HG02678 (cell line): ENCODE data around the gene CA11.
A peak's percentile ranks its signal among the peaks of the same experiment; 100 is the strongest.

Experiments
- ATAC-seq: cut with Tn5 transposase; IDR thresholded peaks from one replicate; pipeline ENCODE4 v1.9.1; 2021; ENCODE audit warnings: mild to moderate bottlenecking, moderate library complexity; ENCODE audit not compliant: unreplicated experiment

Gene CA11

GRCh38 chr19:48629599-48630295 is 16.2 kb downstream of the CA11 start:
- ATAC-seq = no peak

DNA sequence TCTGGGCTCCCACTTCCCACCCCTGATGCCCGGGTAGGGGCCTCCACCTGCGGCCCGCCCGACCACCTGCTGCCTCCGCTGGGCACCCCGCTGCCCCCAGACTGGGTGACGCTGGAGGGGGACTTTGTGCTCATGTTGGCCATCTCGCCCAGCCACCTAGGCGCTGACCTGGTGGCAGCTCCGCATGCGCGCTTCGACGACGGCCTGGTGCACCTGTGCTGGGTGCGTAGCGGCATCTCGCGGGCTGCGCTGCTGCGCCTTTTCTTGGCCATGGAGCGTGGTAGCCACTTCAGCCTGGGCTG is 16.7 kb downstream of the CA11 start:
- ATAC-seq = no peak

DNA sequence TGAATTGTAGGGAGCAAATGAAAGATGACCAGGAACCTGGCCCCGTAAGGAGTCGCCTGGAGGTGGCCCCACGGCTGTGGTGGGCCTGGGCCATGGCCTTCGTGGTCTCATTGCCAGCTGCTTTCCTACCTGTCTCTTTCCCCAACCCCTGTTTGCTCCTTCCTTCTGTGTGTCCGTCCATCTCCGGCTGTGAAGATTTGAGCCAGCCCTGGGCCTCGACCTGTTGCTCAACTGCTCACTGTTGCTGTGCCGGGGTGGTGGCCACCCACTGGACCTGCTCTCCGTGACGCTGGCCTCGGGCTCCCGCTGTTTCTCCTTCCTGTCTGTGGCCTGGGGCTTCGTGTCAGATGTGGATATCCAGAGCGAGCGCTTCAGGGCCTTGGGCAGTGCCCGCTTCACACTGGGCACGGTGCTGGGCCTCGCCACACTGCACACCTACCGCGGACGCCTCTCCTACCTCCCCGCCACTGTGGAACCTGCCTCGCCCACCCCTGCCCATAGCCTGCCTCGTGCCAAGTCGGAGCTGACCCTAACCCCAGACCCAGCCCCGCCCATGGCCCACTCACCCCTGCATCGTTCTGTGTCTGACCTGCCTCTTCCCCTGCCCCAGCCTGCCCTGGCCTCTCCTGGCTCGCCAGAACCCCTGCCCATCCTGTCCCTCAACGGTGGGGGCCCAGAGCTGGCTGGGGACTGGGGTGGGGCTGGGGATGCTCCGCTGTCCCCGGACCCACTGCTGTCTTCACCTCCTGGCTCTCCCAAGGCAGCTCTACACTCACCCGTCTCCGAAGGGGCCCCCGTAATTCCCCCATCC is 17.3 kb downstream of the CA11 start:
- no peak for ATAC-seq

DNA sequence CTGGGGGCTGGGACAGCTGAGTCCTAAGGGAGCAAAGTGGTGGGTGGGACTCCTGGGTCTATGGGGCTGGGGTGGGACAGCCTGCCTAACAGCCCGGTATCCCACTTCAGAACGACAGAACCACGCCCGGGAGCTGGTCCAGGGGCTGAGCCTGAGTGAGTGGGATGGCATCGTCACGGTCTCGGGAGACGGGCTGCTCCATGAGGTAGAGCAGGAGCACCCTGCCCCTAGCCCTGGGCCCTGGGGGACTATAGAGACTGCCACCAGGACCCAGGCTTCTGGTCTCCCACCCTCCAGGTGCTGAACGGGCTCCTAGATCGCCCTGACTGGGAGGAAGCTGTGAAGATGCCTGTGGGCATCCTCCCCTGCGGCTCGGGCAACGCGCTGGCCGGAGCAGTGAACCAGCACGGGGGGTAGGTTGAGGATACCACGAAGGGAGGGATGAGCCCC is 18.1 kb downstream of the CA11 start:
- ATAC-seq = no peak

DNA sequence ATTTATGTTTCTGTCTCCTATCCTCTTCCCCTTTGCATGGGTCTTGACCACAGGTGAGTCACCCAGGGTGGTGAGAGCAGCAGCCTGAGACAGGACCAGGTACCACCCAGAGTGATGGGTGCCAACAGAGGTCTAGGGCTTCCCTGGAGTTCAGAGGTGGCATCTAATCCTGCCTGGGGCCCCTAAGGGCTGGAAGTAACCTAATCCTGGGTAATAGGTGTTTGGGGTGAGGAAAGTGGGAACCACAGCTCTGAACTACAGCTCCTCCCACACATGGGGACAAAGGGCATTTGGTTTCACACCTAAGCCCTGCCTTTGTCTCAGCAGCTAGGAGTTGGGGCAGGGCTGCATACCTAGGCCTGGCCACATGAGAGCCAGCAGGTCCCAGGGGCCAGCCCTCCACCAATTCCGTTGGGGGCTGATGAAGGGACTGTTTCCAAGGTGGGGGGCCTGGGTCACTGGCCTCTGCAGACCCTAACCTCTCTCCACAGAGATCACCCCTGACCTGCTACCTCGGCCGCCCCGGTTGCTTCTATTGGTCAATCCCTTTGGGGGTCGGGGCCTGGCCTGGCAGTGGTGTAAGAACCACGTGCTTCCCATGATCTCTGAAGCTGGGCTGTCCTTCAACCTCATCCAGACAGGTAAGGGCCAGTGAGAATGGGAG is 18.7 kb downstream of the CA11 start:
- no peak for ATAC-seq

- ATAC-seq = no peak
These were observed 20.1 kb downstream of the CA11 start for GRCh38 chr19:48625891-48626327.

GRCh38 chr19:48624791-48625723 is 20.9 kb downstream of the CA11 start:
- no peak for ATAC-seq

DNA sequence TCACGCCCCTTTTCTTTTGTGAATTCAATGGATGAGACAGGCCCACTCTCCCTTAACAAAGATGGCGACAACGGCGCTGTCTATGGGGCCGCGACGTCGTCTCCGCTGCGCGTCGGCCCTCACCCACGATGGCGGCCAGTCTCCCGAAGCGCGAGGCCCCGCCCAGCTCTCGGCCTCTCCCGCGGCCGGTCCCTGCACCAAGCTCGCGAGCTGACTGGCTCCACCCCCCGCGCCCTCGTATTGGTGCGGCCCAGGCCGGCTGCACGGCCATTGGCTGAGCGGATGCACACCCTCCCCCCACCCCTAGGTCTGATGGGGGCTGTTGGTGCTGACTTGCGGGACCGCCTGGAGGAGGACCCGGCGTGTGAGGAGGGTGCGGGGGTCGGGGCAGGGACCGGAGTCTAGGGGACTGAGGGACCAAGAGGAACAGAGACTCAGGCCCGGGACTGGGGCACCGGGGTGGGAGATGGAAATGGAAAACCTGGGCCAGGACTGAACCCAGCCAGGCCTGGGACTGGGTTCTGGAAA is 21.9 kb downstream of the CA11 start:
- ATAC-seq = peak; percentile 64

- no peak for ATAC-seq
These were observed 22.4 kb downstream of the CA11 start for GRCh38 chr19:48623556-48624066.

DNA sequence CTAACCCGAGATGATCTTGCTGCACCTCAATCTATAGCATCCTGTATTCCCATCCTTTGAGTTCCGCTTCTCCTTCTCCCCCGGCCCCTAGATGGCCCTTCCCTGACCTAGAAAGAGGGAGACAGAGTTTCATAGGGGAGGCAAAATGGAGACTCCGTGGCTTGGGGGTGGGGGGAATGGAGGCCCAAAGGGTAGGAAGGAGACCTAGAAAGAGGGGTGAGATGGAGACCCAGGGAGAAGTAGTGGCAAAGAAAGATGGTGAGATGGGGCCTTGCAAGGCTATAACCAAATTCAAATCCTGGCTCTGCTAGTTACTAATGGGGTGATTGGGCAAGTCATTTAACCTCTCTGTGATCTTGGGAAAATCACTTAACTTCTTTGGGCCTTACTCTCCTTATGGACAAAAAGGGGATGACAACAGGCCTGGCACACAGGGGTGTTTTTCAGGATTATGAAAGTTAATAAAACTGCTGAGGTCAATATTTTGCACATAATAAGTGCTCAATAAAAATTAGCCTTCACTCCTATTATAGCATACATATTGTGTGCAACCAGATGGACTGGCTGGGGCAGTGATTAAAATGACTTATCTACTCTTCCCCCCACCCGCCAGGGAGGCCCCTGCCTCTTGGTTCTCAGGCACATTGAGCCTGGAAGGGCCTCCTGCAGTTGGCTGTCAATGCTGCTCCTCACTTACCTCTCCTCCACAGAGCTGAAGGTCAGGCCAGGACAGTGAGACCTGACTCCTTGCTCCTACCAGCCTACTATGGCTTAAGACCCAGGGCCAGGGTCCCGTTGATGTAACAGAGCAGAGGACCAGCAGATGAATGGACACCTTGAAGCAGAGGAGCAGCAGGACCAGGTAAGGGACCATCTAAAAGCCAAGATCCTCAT is 26.0 kb downstream of the CA11 start:
- no peak for ATAC-seq

DNA sequence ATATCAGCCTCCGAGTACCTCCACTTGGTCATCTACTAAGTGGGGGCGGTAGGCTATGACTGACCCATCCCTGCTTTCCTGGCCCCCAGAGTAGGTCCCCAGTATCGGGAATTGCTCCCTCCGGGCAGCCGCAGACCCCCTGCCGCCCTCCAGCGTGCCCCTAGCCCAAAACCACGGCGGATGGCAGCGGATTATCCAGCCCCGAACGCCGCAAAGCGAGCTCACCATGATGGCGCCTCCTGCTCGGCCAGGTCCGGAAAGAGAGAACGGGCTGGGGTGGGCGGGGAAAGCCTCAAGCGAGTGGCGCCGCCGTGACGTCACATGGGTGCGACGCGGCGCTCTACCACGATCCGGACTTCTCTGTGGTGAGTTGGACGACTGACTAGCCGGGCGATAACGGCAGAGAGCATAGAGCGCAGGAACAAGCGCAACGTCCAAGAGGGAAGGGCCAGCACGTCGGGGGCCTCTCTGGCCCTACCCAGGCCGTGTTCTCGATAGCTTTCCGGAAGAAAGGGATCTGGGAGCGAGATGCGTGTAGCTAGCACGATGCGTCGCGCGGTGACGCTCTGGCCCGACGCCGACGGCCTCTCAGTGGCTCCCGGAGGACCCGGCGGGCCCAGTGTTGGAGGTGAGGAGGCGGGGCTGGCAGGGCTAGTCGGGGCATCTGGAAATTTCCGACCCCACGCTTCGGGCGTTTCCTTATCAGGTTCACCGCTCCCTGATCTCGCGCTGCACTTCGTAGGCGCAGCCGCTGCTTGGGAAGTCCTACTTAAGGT is 26.9 kb downstream of the CA11 start, which contains the start of the genes RPL18 and SPHK2:
Gene RPL18 (minus strand): TSS at position 263 of the 776 bp plus-strand sequence. CDS start 35 bp downstream, at position 228.
Gene SPHK2 (plus strand): TSS at position 591 of the 776 bp plus-strand sequence. CDS start 1,009 bp downstream, outside the sequence.
- ATAC-seq = peak; percentile 85

DNA sequence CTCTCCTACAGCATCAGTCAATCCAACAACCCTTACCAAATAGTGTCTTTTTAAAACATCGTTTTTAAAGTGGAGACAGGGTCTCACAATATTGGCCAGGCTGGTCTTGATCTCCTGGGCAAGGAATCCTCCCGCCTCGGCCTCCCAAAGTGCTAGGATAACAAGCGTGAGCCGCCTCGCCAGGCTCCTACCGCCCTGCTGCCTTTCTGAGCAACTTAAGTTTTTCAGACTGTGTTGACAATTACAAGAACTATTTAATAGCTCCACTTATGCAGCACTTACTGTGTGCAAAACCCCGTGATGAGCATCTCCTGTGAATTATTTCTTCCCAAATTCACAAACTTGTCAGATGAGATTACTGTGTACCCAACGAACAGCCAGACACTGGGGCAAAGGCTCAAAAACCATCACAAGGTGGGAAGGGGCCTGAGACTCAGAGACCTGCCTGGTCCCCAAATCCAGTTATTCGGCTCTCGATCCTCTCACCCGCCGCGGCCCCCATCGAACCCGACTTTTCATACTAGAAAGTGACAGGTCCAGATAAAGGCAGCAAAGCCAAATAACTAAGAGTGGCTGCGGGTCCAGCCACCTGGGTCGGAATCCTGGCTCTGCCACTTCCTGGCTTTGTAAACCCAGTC is 27.6 kb downstream of the CA11 start:
- ATAC-seq = no peak

GRCh38 chr19:48617146-48617937 is 28.6 kb downstream of the CA11 start:
- no peak for ATAC-seq

DNA sequence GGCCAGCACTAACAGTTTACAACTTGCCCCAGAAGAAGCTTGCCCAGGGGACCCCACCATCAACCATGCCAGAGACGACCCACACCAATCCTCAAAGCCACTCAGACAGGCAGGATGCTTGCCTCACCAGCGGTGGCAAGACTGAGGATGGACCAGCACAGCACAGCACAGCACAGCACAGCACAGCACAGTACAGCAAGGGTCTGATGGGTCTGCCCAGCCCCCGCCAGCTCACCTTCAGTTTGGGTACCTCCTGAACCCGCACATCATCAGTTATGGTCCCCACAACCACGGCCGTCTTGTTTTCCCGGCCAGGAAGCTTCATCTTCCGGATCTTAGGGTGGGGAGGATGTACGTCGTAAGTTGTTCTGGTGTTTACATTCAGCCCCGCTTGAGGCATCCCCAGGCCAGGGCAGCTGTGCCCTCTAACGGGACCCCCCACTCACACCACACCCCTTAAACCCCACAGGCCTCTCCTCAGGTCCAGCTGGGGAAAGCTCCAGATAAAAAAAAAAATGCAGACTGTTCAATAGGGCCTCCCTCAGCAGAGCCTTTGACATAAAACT is 29.4 kb downstream of the CA11 start:
- no peak for ATAC-seq

- no peak for ATAC-seq
These were observed 29.9 kb downstream of the CA11 start for GRCh38 chr19:48616041-48616436.

DNA sequence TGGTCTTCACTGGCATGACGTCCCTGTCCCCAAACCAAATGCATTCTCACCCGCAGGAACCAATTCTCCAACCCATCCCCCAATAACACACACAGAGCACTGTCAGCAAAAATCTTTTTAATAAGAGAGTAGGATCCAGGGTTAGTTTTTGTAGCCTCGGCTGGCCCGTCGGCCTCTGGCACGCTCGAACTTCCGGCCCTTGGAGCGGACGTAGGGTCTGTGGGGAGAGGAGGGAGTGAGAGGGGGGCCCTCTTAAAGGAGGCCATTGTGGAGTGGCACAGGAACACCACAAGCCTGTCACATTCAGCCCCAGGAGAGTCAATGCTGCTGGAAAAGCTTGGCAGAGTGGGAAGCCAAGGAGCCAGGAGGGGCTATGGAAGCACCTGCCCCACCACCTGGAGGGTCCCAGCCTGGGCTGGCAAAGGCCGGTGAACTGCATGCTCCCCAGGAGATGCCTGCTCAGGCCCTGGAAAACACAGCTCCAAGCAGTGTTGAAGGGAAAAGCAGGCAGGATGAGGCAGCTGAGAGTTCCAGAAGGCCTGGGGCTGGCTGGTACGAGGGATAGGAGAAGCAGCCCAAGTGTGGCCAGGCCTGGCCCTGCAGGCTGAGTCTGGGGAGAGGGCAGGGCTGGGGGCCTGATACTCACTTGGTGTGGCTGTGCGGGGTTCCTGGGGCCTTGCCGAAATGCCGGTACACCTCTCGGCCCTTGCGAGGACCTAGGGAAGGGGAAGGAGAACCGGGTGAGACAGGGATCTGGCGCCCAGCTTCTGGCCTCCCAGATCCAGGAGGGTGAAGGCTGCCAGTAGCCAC is 30.6 kb downstream of the CA11 start:
- ATAC-seq = no peak
